Prostate gland (tissue), 2 donors: Measurements from ENCODE around the gene SLIT3.

Experiments used
- POLR2A ChIP-seq: fragments of 450-650 bp; IDR thresholded peaks from one replicate; pipeline ENCODE4 v1.6.1; 2016; ENCODE audit warnings: antibody characterized with exemption, mild to moderate bottlenecking
- POLR2AphosphoS5 ChIP-seq: sonication (generic); formaldehyde crosslinking; IDR thresholded peaks from one replicate; pipeline ENCODE4 v1.6.1; 2017; ENCODE audit warnings: antibody characterized with exemption
- TF ChIP-seq, protein P1 (sequence below), 4 experiments: fragments of 200-600 bp in 2 of 4; fragments of 450-650 bp in 2 of 4; sonication (generic) in 2 of 4; IDR thresholded peaks; 1 replicate in 3 of 4; 2 replicates in 1 of 4; pipeline ENCODE4 v1.5.1; 2016 to 2019; ENCODE audit warnings: antibody characterized with exemption in 4 of 4, mild to moderate bottlenecking in 2 of 4, moderate library complexity in 2 of 4

DNA sequence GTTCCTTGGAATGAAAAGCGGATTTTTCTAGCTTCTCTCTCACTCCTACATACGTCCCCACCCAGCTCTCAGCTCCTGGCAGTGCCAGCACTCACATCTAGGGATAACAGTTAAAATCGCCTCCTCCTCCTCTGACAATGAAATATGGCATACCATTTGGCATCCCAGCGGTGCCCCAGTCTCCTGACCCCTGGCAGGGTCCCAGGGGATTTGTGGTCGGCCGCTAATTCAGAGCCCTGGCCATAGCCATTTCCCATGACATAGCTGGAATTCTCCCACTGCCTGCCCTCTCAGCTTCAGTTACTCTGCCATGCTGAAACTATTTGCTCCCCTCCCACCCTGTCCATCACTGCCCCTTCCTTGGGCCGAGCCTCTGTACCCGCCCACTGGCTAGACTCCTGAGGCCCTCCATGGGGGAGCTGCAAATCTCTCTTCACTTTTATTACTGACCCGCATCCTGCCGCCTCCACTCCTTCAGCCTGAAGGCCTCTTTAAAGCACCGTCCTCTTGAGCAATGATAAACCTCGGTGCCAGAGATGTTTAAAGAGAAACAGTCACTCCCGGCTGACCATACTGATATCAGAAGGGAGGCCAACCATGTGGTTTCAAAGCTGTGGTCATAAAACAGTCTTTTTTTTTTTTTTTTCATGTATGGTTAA, 139.8 kb downstream of the SLIT3 start:
- TF ChIP-seq POLR2A: no peak
- TF ChIP-seq, protein P1, sequence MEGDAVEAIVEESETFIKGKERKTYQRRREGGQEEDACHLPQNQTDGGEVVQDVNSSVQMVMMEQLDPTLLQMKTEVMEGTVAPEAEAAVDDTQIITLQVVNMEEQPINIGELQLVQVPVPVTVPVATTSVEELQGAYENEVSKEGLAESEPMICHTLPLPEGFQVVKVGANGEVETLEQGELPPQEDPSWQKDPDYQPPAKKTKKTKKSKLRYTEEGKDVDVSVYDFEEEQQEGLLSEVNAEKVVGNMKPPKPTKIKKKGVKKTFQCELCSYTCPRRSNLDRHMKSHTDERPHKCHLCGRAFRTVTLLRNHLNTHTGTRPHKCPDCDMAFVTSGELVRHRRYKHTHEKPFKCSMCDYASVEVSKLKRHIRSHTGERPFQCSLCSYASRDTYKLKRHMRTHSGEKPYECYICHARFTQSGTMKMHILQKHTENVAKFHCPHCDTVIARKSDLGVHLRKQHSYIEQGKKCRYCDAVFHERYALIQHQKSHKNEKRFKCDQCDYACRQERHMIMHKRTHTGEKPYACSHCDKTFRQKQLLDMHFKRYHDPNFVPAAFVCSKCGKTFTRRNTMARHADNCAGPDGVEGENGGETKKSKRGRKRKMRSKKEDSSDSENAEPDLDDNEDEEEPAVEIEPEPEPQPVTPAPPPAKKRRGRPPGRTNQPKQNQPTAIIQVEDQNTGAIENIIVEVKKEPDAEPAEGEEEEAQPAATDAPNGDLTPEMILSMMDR (IDR thresholded peaks at IDR 0.05): no peak
- TF ChIP-seq POLR2AphosphoS5: peak; percentile 8
